WTC11 (cell line): ENCODE results near the gene VIT. TPM values are rescaled to one million over a fixed set of nuclear protein-coding genes. Genes with fewer than 3 reads are reported as not detected.
A peak's percentile ranks its signal among the peaks of the same experiment; 100 is the strongest.

ENCODE experiments used
- ATAC-seq: fragments of 200-7000 bp; cut with Tn5 transposase; 2 replicates; pipeline ENCODE4 v1.10.0; 2021; ENCODE audit warnings: mild to moderate bottlenecking, moderate library complexity
- CTCF ChIA-PET: fragments of 300-600 bp; sonication (Branson Sonifier 250); formaldehyde crosslinking; loops from one replicate; lab custom pipeline; 2021; ENCODE audit warnings: antibody characterized with exemption; lab: Charles Lee
- POLR2A ChIA-PET: fragments of 350-600 bp; sonication (Branson Sonifier 250); formaldehyde crosslinking; loops from one replicate; lab custom pipeline; 2021; ENCODE audit warnings: antibody characterized with exemption; lab: Charles Lee
- DNase-seq: peaks from one replicate; pipeline ENCODE4 v3.0.0; 2021; ENCODE audit warnings: low spot score
- H3K27ac Mint-ChIP-seq: 2 replicates; pipeline ENCODE4 v1.8.0; 2021; ENCODE audit warnings: mixed read lengths
- H3K27me3 Mint-ChIP-seq: 2 replicates; pipeline ENCODE4 v1.8.0; 2021; ENCODE audit warnings: low read depth, mild to moderate bottlenecking, moderate library complexity, mixed read lengths
- H3K36me3 Mint-ChIP-seq: 2 replicates; pipeline ENCODE4 v1.8.0; 2021; ENCODE audit warnings: mixed read lengths
- H3K4me1 Mint-ChIP-seq: 2 replicates; pipeline ENCODE4 v1.8.0; 2022; ENCODE audit warnings: mixed read lengths
- H3K4me3 Mint-ChIP-seq: 2 replicates; pipeline ENCODE4 v1.8.0; 2021; ENCODE audit warnings: mild to moderate bottlenecking, moderate library complexity, mixed read lengths
- H3K9me3 Mint-ChIP-seq: 2 replicates; pipeline ENCODE4 v1.8.0; 2021; ENCODE audit warnings: mixed read lengths
- ELF4 ChIP-seq: sonication (generic); formaldehyde crosslinking; IDR thresholded peaks from 2 replicates; pipeline ENCODE4 v1.8.1; 2022; ENCODE audit warnings: low read depth, mild to moderate bottlenecking, moderate library complexity, missing genetic modification reagents
- FOXJ3 ChIP-seq: sonication (generic); formaldehyde crosslinking; IDR thresholded peaks from 2 replicates; pipeline ENCODE4 v1.9.0; 2021; ENCODE audit warnings: missing genetic modification reagents, mild to moderate bottlenecking, borderline replicate concordance
- HMGA2 ChIP-seq: fragments of 250-450 bp; sonication (Bioruptor Pico); IDR thresholded peaks from 2 replicates; pipeline ENCODE4 v1.4.0; 2021; ENCODE audit warnings: mild to moderate bottlenecking, moderate library complexity
- IRF2 ChIP-seq: sonication (generic); formaldehyde crosslinking; IDR thresholded peaks from 2 replicates; pipeline ENCODE4 v1.8.0; 2022; ENCODE audit warnings: low read depth, missing genetic modification reagents, borderline replicate concordance
- JAZF1 ChIP-seq: fragments of 250-450 bp; sonication (Bioruptor Pico); IDR thresholded peaks from 2 replicates; pipeline ENCODE4 v1.9.0; 2021; ENCODE audit warnings: moderate library complexity, mild to moderate bottlenecking, inconsistent platforms
- KAT7 ChIP-seq: sonication (generic); formaldehyde crosslinking; IDR thresholded peaks from 2 replicates; pipeline ENCODE4 v1.8.1; 2023; ENCODE audit warnings: missing genetic modification reagents, mild to moderate bottlenecking, borderline replicate concordance
- MLX ChIP-seq: sonication (generic); formaldehyde crosslinking; IDR thresholded peaks from 2 replicates; pipeline ENCODE4 v1.8.1; 2023; ENCODE audit warnings: mild to moderate bottlenecking, missing genetic modification reagents, moderate library complexity
- MXD4 ChIP-seq: fragments of 250-450 bp; sonication (Bioruptor Pico); IDR thresholded peaks from 2 replicates; pipeline ENCODE4 v1.8.0; 2021; ENCODE audit warnings: mild to moderate bottlenecking, moderate library complexity, borderline replicate concordance
- NFYB ChIP-seq: sonication (generic); formaldehyde crosslinking; conservative IDR thresholded peaks from 2 replicates; pipeline ENCODE4 v1.8.0; 2022; ENCODE audit warnings: low read depth, missing genetic modification reagents
- OVOL2 ChIP-seq: fragments of 250-450 bp; sonication (Bioruptor Pico); IDR thresholded peaks from 2 replicates; pipeline ENCODE4 v1.9.0; 2021; ENCODE audit warnings: mild to moderate bottlenecking, borderline replicate concordance
- PREB ChIP-seq: sonication (generic); formaldehyde crosslinking; IDR thresholded peaks from 2 replicates; pipeline ENCODE4 v1.8.1; 2022; ENCODE audit warnings: mild to moderate bottlenecking, missing genetic modification reagents, moderate library complexity, borderline replicate concordance
- PRRX2 ChIP-seq: fragments of 250-450 bp; sonication (Bioruptor Pico); IDR thresholded peaks from 2 replicates; pipeline ENCODE4 v1.8.0; 2021; ENCODE audit warnings: mild to moderate bottlenecking
- SMAD3 ChIP-seq: sonication (generic); formaldehyde crosslinking; IDR thresholded peaks from 2 replicates; pipeline ENCODE4 v1.8.0; 2022; ENCODE audit warnings: missing genetic modification reagents, mild to moderate bottlenecking, borderline replicate concordance
- SOX15 ChIP-seq: fragments of 250-450 bp; sonication (Bioruptor Pico); IDR thresholded peaks from 2 replicates; pipeline ENCODE4 v1.9.0; 2021; ENCODE audit warnings: mild to moderate bottlenecking
- SP1 ChIP-seq: sonication (generic); formaldehyde crosslinking; conservative IDR thresholded peaks from 2 replicates; pipeline ENCODE4 v1.8.1; 2022; ENCODE audit warnings: missing genetic modification reagents
- USF2 ChIP-seq: sonication (generic); formaldehyde crosslinking; IDR thresholded peaks from 2 replicates; pipeline ENCODE4 v1.8.1; 2023; ENCODE audit warnings: mild to moderate bottlenecking, missing genetic modification reagents, moderate library complexity
- ZBTB43 ChIP-seq: sonication (generic); formaldehyde crosslinking; IDR thresholded peaks from 2 replicates; pipeline ENCODE4 v1.8.1; 2023; ENCODE audit warnings: mild to moderate bottlenecking, missing genetic modification reagents
- ZMAT4 ChIP-seq: fragments of 250-450 bp; sonication (Bioruptor Pico); IDR thresholded peaks from 2 replicates; pipeline ENCODE4 v1.9.0; 2021; ENCODE audit warnings: mild to moderate bottlenecking
- ZNF138 ChIP-seq: sonication (generic); formaldehyde crosslinking; conservative IDR thresholded peaks from 2 replicates; pipeline ENCODE4 v1.8.1; 2022; ENCODE audit warnings: mild to moderate bottlenecking, moderate library complexity, missing genetic modification reagents
- ZNF219 ChIP-seq: sonication (generic); formaldehyde crosslinking; IDR thresholded peaks from 2 replicates; pipeline ENCODE4 v1.8.0; 2023; ENCODE audit warnings: missing genetic modification reagents, mild to moderate bottlenecking, borderline replicate concordance
- ZNF263 ChIP-seq: sonication (generic); formaldehyde crosslinking; IDR thresholded peaks from 2 replicates; pipeline ENCODE4 v1.8.1; 2022; ENCODE audit warnings: low read depth, mild to moderate bottlenecking, moderate library complexity, missing genetic modification reagents
- ZNF281 ChIP-seq: sonication (generic); formaldehyde crosslinking; IDR thresholded peaks from 2 replicates; pipeline ENCODE4 v1.8.0; 2023; ENCODE audit warnings: mild to moderate bottlenecking, missing genetic modification reagents
- ZNF416 ChIP-seq: fragments of 250-450 bp; sonication (Bioruptor Pico); IDR thresholded peaks from 2 replicates; pipeline ENCODE4 v1.9.0; 2021; ENCODE audit warnings: mild to moderate bottlenecking, inconsistent platforms
- ZNF671 ChIP-seq: fragments of 250-450 bp; sonication (Bioruptor Pico); IDR thresholded peaks from 2 replicates; pipeline ENCODE4 v1.8.0; 2021; ENCODE audit warnings: mild to moderate bottlenecking
- total RNA-seq: library from RNA; stranded (reverse); gene quantifications from 3 replicates; pipeline ENCODE4 v1.2.3, GENCODE V29; 2021
- TF ChIP-seq, protein P1 (sequence below): fragments of 200-600 bp; IDR thresholded peaks from 2 replicates; pipeline ENCODE4 v1.8.0; 2022; ENCODE audit warnings: antibody characterized with exemption
- TF ChIP-seq, protein P2 (sequence below): sonication (generic); formaldehyde crosslinking; IDR thresholded peaks from 2 replicates; pipeline ENCODE4 v1.8.1; 2022; ENCODE audit warnings: low read depth, mild to moderate bottlenecking, moderate library complexity, missing genetic modification reagents, borderline replicate concordance

Gene VIT
- total RNA-seq, 1 experiment from 2014 or later: 0.46 TPM

DNA sequence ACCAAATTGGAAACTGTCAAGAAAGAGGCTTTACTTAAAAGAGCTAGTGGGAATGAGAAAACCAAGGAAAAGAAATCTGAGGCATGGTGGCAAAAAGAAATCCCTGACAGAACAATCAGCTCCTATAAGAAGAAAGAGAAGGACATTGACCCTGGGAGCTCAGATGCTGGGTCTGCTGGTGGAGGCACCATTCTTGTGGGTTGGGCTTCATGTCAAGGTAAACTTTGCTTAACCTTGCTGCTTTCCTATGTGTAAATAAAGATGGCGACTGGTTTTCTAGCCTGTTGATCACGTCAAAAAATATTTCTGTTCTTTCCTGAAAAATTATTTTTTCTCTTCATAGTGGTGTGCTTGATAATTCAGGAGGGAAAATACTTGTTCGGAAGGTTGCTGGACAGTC is 58.1 kb downstream of the VIT start:
- Mint-ChIP-seq H3K27ac (peak overlapping the region; percentile 98), H3K4me3 (no peak overlapping the region), H3K36me3 (no peaks in the 10 kb centered on the region)
- no peak for DNase-seq
- TF ChIP-seq NFYB (no peak), HMGA2 (CRISPR knock-in tag) (no peak), MXD4 (CRISPR knock-in tag) (no peak), ZNF281 (CRISPR knock-in tag) (no peak), JAZF1 (no peak), USF2 (CRISPR knock-in tag) (no peak), FOXJ3 (CRISPR knock-in tag) (no peak), ZNF263 (CRISPR knock-in tag) (no peak), KAT7 (CRISPR knock-in tag) (no peak), SMAD3 (no peak), ZNF416 (CRISPR knock-in tag) (no peak)
- TF ChIP-seq, all 79 proteins: peak for 0
- H3K9me3 Mint-ChIP-seq: 0 out of 2 replicates have a peak, but pooled peaks cover 6% of the 10 kb centered on the region
- ChIA-PET POLR2A (no interaction called here), CTCF (interaction anchor here (0.5 to 2.6 kb wide), 2 partner anchors 16 to 203 kb away, joined by 6 to 16 read pairs; no protein-coding TSS in a partner anchor)
- ATAC-seq: no peak
- H3K4me1 Mint-ChIP-seq: peaks cover 55% of the 10 kb centered on the region
- peaks cover 5% of the 10 kb centered on the region; the same call in 1 of the 2 replicates for H3K27me3 Mint-ChIP-seq

- ATAC-seq: no peak
- Mint-ChIP-seq H3K27me3 (peaks cover 5% of the 10 kb centered on the region; the same call in 1 of the 2 replicates), H3K36me3 (no peaks in the 10 kb centered on the region), H3K4me1 (peaks cover 62% of the 10 kb centered on the region), H3K4me3 (no peak overlapping the region), H3K9me3 (0 out of 2 replicates have a peak, but pooled peaks cover 6% of the 10 kb centered on the region), H3K27ac (0 out of 2 replicates have a peak overlapping the region, but pooled peaks have one; percentile 6)
- ChIA-PET CTCF (interaction anchor here (0.7 to 2.6 kb wide), 3 partner anchors 14 to 29 kb away, joined by 4 to 16 read pairs (median 9); no protein-coding TSS in a partner anchor), POLR2A (no interaction called here)
- DNase-seq: no peak
- TF ChIP-seq OVOL2 (CRISPR knock-in tag) (no peak), ELF4 (CRISPR knock-in tag) (no peak), ZMAT4 (no peak), IRF2 (CRISPR knock-in tag) (no peak), SP1 (no peak), PREB (CRISPR knock-in tag) (no peak), PRRX2 (CRISPR knock-in tag) (no peak), ZNF671 (CRISPR knock-in tag) (no peak), ZNF219 (no peak), ZBTB43 (CRISPR knock-in tag) (no peak), ZNF138 (CRISPR knock-in tag) (no peak), SOX15 (CRISPR knock-in tag) (no peak), MLX (CRISPR knock-in tag) (no peak), HMGA2 (CRISPR knock-in tag) (no peak)
- TF ChIP-seq, protein P1, sequence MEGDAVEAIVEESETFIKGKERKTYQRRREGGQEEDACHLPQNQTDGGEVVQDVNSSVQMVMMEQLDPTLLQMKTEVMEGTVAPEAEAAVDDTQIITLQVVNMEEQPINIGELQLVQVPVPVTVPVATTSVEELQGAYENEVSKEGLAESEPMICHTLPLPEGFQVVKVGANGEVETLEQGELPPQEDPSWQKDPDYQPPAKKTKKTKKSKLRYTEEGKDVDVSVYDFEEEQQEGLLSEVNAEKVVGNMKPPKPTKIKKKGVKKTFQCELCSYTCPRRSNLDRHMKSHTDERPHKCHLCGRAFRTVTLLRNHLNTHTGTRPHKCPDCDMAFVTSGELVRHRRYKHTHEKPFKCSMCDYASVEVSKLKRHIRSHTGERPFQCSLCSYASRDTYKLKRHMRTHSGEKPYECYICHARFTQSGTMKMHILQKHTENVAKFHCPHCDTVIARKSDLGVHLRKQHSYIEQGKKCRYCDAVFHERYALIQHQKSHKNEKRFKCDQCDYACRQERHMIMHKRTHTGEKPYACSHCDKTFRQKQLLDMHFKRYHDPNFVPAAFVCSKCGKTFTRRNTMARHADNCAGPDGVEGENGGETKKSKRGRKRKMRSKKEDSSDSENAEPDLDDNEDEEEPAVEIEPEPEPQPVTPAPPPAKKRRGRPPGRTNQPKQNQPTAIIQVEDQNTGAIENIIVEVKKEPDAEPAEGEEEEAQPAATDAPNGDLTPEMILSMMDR: no peak
- TF ChIP-seq, protein P2, sequence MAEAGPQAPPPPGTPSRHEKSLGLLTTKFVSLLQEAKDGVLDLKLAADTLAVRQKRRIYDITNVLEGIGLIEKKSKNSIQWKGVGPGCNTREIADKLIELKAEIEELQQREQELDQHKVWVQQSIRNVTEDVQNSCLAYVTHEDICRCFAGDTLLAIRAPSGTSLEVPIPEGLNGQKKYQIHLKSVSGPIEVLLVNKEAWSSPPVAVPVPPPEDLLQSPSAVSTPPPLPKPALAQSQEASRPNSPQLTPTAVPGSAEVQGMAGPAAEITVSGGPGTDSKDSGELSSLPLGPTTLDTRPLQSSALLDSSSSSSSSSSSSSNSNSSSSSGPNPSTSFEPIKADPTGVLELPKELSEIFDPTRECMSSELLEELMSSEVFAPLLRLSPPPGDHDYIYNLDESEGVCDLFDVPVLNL: no peak
These were observed 59.9 kb downstream of the VIT start for GRCh38 chr2:36756438-36756837.
